ENCODE data around the gene SMAD6. TPM values are rescaled to one million over a fixed set of nuclear protein-coding genes. Genes with fewer than 3 reads are reported as not detected.

SMAD6 gene
- total and polyA plus RNA-seq, 10 of the 15 experiments (the other 5 are each of a cell fraction or from before 2014, with no cell fraction given): under 0.01 to 0.10 (median 0.03) TPM; not detected in 7

- ChIA-PET RAD21 (ENCODE audit: unreplicated experiment) (no interaction called here), CTCF (interaction anchor here (1.2 kb wide), 1 partner anchor 167 kb away, joined by 4 read pairs; no protein-coding TSS in a partner anchor), POLR2A (no interaction called here), SMC1A (ENCODE audit: uncharacterized antibody, unreplicated experiment) (interaction anchor here (0.6 kb wide), 1 partner anchor 31 kb away, joined by 3 read pairs; no protein-coding TSS in a partner anchor)
- H2AFZ ChIP-seq (ENCODE audit: control insufficient read depth, low read depth, low read length): no peak overlapping the region
- H3K27ac ChIP-seq (ENCODE audit: control insufficient read depth, insufficient read depth): no peak overlapping the region
- no peak overlapping the region for H3K4me3 ChIP-seq
- no TSS peak for BruUV-seq (replicated peaks)
- H3K9me3 ChIP-seq (replicated peaks; ENCODE audit: control insufficient read depth, insufficient read depth, low read length): no peaks in the 10 kb centered on the region; the same call in 1 of the 3 replicates
- H3K36me3 ChIP-seq (ENCODE audit: control insufficient read depth in 2 of 2, insufficient read depth in 2 of 2, low read length in 1 of 2): no peaks in the 10 kb centered on the region
- in situ Hi-C loops (cut with MboI): no loop called here
- H4K20me1 ChIP-seq (ENCODE audit: control insufficient read depth, insufficient read depth): no peaks in the 10 kb centered on the region
- FAIRE-seq: no peak
- H3K79me2 ChIP-seq (ENCODE audit: control insufficient read depth, insufficient read depth, low read length): no peaks in the 10 kb centered on the region
- H3K4me2 ChIP-seq (ENCODE audit: control insufficient read depth, insufficient read depth): no peak overlapping the region
- no peak overlapping the region for H3K9ac ChIP-seq (ENCODE audit: control insufficient read depth, insufficient read depth, low read length)
- no peaks in the 10 kb centered on the region for H3K27me3 ChIP-seq (replicated peaks in 1 of 2; ENCODE audit: control insufficient read depth in 2 of 2, insufficient read depth in 2 of 2, low read length in 1 of 2)
- H3K4me1 ChIP-seq (ENCODE audit: control insufficient read depth, insufficient read depth, low read length): no peaks in the 10 kb centered on the region
- no peak for ATAC-seq
- intact Hi-C loops (cut with micrococcal nuclease; ENCODE audit: unreplicated experiment): no loop called here
- TF ChIP-seq ZBTB4 (CRISPR knock-in tag; IDR thresholded peaks at IDR 0.05) (no peak), WRNIP1 (IDR thresholded peaks at IDR 0.05; ENCODE audit: borderline replicate concordance, low read depth, low read length) (no peak), REST (IDR thresholded peaks at IDR 0.05; ENCODE audit: low read depth, low read length) (no peak), JUNB (IDR thresholded peaks at IDR 0.05) (no peak)
- DNase-seq (ENCODE audit: low read depth, low spot score): no peak
These were observed 17.8 kb upstream of the SMAD6 start for GRCh38 chr15:66684136-66684681.

Measured in GM12878 (cell line).